Measurements from ENCODE around the gene PHAF1. TPM values are rescaled to one million over a fixed set of nuclear protein-coding genes. Genes with fewer than 3 reads are reported as not detected.

Gene PHAF1
- total and polyA plus RNA-seq, 2 donors (not counting 1 experiment from before 2014, with no cell fraction given), result 18.8 to 20.7 TPM

- no peaks in the 10 kb centered on the region for H3K79me2 ChIP-seq (ENCODE audit: control insufficient read depth, insufficient read depth, low read length)
- no peaks in the 10 kb centered on the region for H3K36me3 ChIP-seq (replicated peaks in 1 of 2; ENCODE audit: control extremely low read depth in 1 of 2, control insufficient read depth in 1 of 2, extremely low read depth in 1 of 2, insufficient read depth in 2 of 2, low read length in 1 of 2)
- DNase-seq (peak; percentile 31), ATAC-seq (ENCODE audit: low read depth) (no peak)
- intact Hi-C loops (cut with micrococcal nuclease), result no loop called here
- Mint-ChIP-seq H3K27ac (no peak overlapping the region), H3K27me3 (peaks cover 5% of the 10 kb centered on the region), H3K4me3 (peak overlapping the region; percentile 10), H3K4me1 (peaks cover 54% of the 10 kb centered on the region), H3K9me3 (ENCODE audit: insufficient read depth) (no peaks in the 10 kb centered on the region)
- peaks cover 31 to 51% of the 10 kb centered on the region in 2 donors for H3K4me1 ChIP-seq (ENCODE audit: control insufficient read depth in 2 of 2, insufficient read depth in 2 of 2, low read length in 2 of 2)
- no peak for TF ChIP-seq EZH2 (IDR thresholded peaks at IDR 0.05; ENCODE audit: borderline replicate concordance, insufficient read depth, low read depth, low read length, poor library complexity, severe bottlenecking)
- TF ChIP-seq, protein P1, sequence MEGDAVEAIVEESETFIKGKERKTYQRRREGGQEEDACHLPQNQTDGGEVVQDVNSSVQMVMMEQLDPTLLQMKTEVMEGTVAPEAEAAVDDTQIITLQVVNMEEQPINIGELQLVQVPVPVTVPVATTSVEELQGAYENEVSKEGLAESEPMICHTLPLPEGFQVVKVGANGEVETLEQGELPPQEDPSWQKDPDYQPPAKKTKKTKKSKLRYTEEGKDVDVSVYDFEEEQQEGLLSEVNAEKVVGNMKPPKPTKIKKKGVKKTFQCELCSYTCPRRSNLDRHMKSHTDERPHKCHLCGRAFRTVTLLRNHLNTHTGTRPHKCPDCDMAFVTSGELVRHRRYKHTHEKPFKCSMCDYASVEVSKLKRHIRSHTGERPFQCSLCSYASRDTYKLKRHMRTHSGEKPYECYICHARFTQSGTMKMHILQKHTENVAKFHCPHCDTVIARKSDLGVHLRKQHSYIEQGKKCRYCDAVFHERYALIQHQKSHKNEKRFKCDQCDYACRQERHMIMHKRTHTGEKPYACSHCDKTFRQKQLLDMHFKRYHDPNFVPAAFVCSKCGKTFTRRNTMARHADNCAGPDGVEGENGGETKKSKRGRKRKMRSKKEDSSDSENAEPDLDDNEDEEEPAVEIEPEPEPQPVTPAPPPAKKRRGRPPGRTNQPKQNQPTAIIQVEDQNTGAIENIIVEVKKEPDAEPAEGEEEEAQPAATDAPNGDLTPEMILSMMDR (IDR thresholded peaks at IDR 0.05), result no peak
- H3K4me2 ChIP-seq (replicated peaks; ENCODE audit: low read depth, low read length, poor library complexity, severe bottlenecking), result no peak overlapping the region
- peaks cover 52% of the 10 kb centered on the region for H4K20me1 ChIP-seq (ENCODE audit: control insufficient read depth, insufficient read depth, low read length, poor library complexity, severe bottlenecking)
- 87% methylated on average over 14 of the region's 15 CpGs for WGBS (ENCODE audit: insufficient coverage)
- H3K27me3 ChIP-seq (replicated peaks in 1 of 4; ENCODE audit: control extremely low read depth in 1 of 4, control insufficient read depth in 3 of 4, insufficient read depth in 4 of 4, low read length in 3 of 4), result peaks cover 0 to 22% (median 6%) of the 10 kb centered on the region in 4 experiments
- H3K27ac ChIP-seq (ENCODE audit: low read length in 2 of 2), result no peak overlapping the region
- H3K4me3 ChIP-seq (ENCODE audit: control extremely low read depth in 1 of 5, extremely low read depth in 1 of 5, insufficient read depth in 1 of 5, low read depth in 2 of 5, low read length in 4 of 5), result no peak overlapping the region
- ChIA-PET CTCF (interaction anchor here (1.1 to 2.2 kb wide), 15 partner anchors 14 to 206 kb away, joined by 3 to 27 read pairs (median 9); partner anchors contain the start of gene NOL3), POLR2A (no interaction called here)
- H2AFZ ChIP-seq (ENCODE audit: insufficient read depth, low read depth, low read length, poor library complexity, severe bottlenecking), result no peak overlapping the region
- H3K9ac ChIP-seq (ENCODE audit: low read length), result no peak overlapping the region
- H3K9me3 ChIP-seq (ENCODE audit: control extremely low read depth in 1 of 3, control insufficient read depth in 2 of 3, insufficient read depth in 1 of 3, low read length in 2 of 3), result peaks cover 0 to 20% (median 0%) of the 10 kb centered on the region in 3 donors
These were observed 46.6 kb downstream of the PHAF1 start for GRCh38 chr16:67156143-67156844.

DNA sequence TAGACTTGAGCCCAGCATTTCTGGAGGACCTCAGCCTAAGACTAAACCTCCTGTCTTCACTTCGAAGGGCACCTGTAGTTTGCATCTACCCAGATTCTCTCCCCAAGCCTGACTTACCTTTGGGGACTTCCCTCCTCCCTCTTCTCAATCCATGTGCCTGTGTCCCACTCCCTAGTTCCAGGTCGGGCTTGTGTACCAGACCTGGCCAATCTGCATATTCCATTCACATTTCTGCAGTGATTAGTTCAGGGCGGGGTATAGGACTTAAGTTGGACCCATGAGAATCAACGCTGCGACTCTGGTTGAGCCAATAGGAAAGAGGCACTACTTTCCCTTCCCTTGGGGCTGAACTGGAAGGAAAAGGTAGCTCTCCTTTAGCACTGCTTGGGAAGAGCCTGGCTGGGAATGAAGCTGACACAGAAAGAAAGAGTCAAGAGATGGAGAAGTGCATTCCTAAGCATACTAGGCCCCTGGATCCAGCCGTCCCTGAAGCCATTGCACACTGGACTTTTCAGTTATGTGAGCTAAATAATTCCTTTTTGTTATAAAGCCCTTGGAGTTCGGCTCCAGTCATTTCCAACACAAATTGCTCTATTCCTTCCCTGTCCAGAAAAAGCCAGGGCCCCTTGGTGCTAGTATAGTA, 47.5 kb downstream of the PHAF1 start:
- H3K4me3 Mint-ChIP-seq, result peak overlapping the region; percentile 37
- peak overlapping the region in 1 of 2 donors; percentile 99 for H3K27ac ChIP-seq (ENCODE audit: low read length in 2 of 2)
- no peak for ATAC-seq (ENCODE audit: low read depth)
- no peaks in the 10 kb centered on the region for H3K79me2 ChIP-seq (ENCODE audit: control insufficient read depth, insufficient read depth, low read length)
- no peaks in the 10 kb centered on the region for H3K9me3 Mint-ChIP-seq (ENCODE audit: insufficient read depth)
- TF ChIP-seq EZH2 (IDR thresholded peaks at IDR 0.05; ENCODE audit: borderline replicate concordance, insufficient read depth, low read depth, low read length, poor library complexity, severe bottlenecking), result no peak
- TF ChIP-seq, protein P1 (IDR thresholded peaks at IDR 0.05), result no peak
- H3K9ac ChIP-seq (ENCODE audit: low read length), result no peak overlapping the region
- H3K36me3 ChIP-seq (replicated peaks in 1 of 2; ENCODE audit: control extremely low read depth in 1 of 2, control insufficient read depth in 1 of 2, extremely low read depth in 1 of 2, insufficient read depth in 2 of 2, low read length in 1 of 2), result no peaks in the 10 kb centered on the region
- ChIA-PET POLR2A (no interaction called here), CTCF (interaction anchor here (0.9 to 2.3 kb wide), 11 partner anchors 8 to 201 kb away, joined by 3 to 13 read pairs (median 5); partner anchors contain the start of gene NOL3)
- H3K4me3 ChIP-seq (ENCODE audit: control extremely low read depth in 1 of 5, extremely low read depth in 1 of 5, insufficient read depth in 1 of 5, low read depth in 2 of 5, low read length in 4 of 5), result no peak overlapping the region
- WGBS (ENCODE audit: insufficient coverage), result 90% methylated on average over 6 of the region's 7 CpGs
- peak overlapping the region; percentile 97 for H3K27ac Mint-ChIP-seq
- DNase-seq, result peak; percentile 15
- H3K4me2 ChIP-seq (replicated peaks; ENCODE audit: low read depth, low read length, poor library complexity, severe bottlenecking), result no peak overlapping the region
- intact Hi-C loops (cut with micrococcal nuclease), result no loop called here
- peaks cover 58% of the 10 kb centered on the region for H4K20me1 ChIP-seq (ENCODE audit: control insufficient read depth, insufficient read depth, low read length, poor library complexity, severe bottlenecking)
- peaks cover 11% of the 10 kb centered on the region for H3K27me3 Mint-ChIP-seq
- no peak overlapping the region for H2AFZ ChIP-seq (ENCODE audit: insufficient read depth, low read depth, low read length, poor library complexity, severe bottlenecking)
- H3K27me3 ChIP-seq (replicated peaks in 1 of 4; ENCODE audit: control extremely low read depth in 1 of 4, control insufficient read depth in 3 of 4, insufficient read depth in 4 of 4, low read length in 3 of 4), result peaks cover 0 to 26% (median 7%) of the 10 kb centered on the region in 4 experiments
- peaks cover 35 to 55% of the 10 kb centered on the region in 2 donors for H3K4me1 ChIP-seq (ENCODE audit: control insufficient read depth in 2 of 2, insufficient read depth in 2 of 2, low read length in 2 of 2)
- H3K4me1 Mint-ChIP-seq, result peaks cover 54% of the 10 kb centered on the region
- peaks cover 0 to 22% (median 0%) of the 10 kb centered on the region in 3 donors for H3K9me3 ChIP-seq (ENCODE audit: control extremely low read depth in 1 of 3, control insufficient read depth in 2 of 3, insufficient read depth in 1 of 3, low read length in 2 of 3)
